Measurements from ENCODE around the gene GPR17. TPM values are rescaled to one million over a fixed set of nuclear protein-coding genes. Genes with fewer than 3 reads are reported as not detected.

GPR17 gene
- total RNA-seq, 2 donors from 2014 or later, result 0.16 to 0.20 TPM

DNA sequence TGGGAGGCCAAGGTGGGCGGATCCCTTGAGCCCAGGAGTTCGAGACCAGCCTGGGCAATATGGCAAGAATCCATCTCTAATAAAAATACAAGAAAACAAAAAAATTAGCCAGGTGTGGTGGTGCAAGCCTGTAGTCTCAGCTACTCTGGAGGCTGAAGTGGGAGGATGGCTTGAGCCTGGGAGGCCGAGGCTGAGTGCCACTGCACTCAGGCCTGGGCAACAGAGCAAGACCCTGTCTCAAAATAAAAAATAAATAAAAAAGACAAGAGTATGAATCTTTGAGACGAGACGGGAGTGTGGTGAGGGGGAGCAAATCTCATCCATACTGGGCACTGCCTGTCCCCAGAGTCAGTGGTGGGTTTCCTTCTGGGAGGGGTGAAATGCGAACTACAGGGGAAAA, 12.2 kb downstream of the GPR17 start:
- H3K9ac ChIP-seq (ENCODE audit: low read depth in 2 of 2, low read length in 2 of 2), result no peak overlapping the region
- H3K4me3 ChIP-seq, result no peak overlapping the region
- H3K27ac ChIP-seq, result peak overlapping the region; percentile 17
- H3K36me3 ChIP-seq, result no peaks in the 10 kb centered on the region
- intact Hi-C loops (cut with DNase I), result no loop called here
- no peaks in the 10 kb centered on the region for H3K9me3 ChIP-seq
- H3K4me1 ChIP-seq, result no peaks in the 10 kb centered on the region
- DNase-seq, result no peak
- TF ChIP-seq CTCF (IDR thresholded peaks at IDR 0.05), result no peak
- H3K27me3 ChIP-seq, result peaks cover 3% of the 10 kb centered on the region

- intact Hi-C loops (cut with DNase I), result no loop called here
- DNase-seq, result no peak
- Histone ChIP-seq H3K9me3 (no peaks in the 10 kb centered on the region), H3K27me3 (peaks cover 10% of the 10 kb centered on the region), H3K9ac (ENCODE audit: low read depth in 2 of 2, low read length in 2 of 2) (peak overlapping the region in 1 of 2 donors; percentile 24), H3K4me3 (no peak overlapping the region), H3K27ac (peak overlapping the region; percentile 17), H3K36me3 (no peaks in the 10 kb centered on the region), H3K4me1 (no peaks in the 10 kb centered on the region)
- no peak for TF ChIP-seq CTCF (IDR thresholded peaks at IDR 0.05)
Observed at GRCh38 chr2:127658641-127659407, 12.9 kb downstream of the GPR17 start.

- DNase-seq, result no peak
- H3K4me3 ChIP-seq, result no peak overlapping the region
Observed at GRCh38 chr2:127659408-127660290, 13.7 kb downstream of the GPR17 start.

DNA sequence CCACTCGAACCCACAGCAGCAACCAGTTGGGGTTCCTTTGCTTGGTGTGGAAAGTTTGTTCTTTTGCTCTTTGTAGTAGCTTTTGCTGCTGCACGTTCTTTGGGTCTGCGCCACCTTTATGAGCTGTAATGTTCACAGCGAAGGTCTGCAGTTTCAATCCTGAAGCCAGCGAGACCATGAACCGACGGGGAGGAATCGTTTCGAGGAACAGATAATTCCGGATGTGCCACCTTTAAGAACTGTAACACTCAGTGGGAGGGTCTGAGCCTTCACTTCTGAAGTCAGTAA, 14.3 kb downstream of the GPR17 start:
- H3K27ac ChIP-seq, result no peak overlapping the region
- intact Hi-C loops (cut with DNase I), result no loop called here
- no peaks in the 10 kb centered on the region for H3K36me3 ChIP-seq
- peaks cover 23% of the 10 kb centered on the region for H3K27me3 ChIP-seq
- H3K9ac ChIP-seq (ENCODE audit: low read depth in 2 of 2, low read length in 2 of 2), result no peak overlapping the region
- no peak overlapping the region for H3K4me3 ChIP-seq
- H3K4me1 ChIP-seq, result no peaks in the 10 kb centered on the region
- DNase-seq, result no peak
- no peaks in the 10 kb centered on the region for H3K9me3 ChIP-seq
- no peak for TF ChIP-seq CTCF (IDR thresholded peaks at IDR 0.05)

More at GRCh38 chr2:127659408-127660290, 13.7 kb downstream of the GPR17 start:
- TF ChIP-seq CTCF (IDR thresholded peaks at IDR 0.05), result no peak
- Histone ChIP-seq H3K36me3 (no peaks in the 10 kb centered on the region), H3K27ac (peak overlapping the region; percentile 17), H3K9me3 (no peaks in the 10 kb centered on the region), H3K4me1 (no peaks in the 10 kb centered on the region), H3K27me3 (peaks cover 18% of the 10 kb centered on the region), H3K9ac (ENCODE audit: low read depth in 2 of 2, low read length in 2 of 2) (peak overlapping the region in 1 of 2 donors; percentile 24)
- intact Hi-C loops (cut with DNase I), result no loop called here

DNA sequence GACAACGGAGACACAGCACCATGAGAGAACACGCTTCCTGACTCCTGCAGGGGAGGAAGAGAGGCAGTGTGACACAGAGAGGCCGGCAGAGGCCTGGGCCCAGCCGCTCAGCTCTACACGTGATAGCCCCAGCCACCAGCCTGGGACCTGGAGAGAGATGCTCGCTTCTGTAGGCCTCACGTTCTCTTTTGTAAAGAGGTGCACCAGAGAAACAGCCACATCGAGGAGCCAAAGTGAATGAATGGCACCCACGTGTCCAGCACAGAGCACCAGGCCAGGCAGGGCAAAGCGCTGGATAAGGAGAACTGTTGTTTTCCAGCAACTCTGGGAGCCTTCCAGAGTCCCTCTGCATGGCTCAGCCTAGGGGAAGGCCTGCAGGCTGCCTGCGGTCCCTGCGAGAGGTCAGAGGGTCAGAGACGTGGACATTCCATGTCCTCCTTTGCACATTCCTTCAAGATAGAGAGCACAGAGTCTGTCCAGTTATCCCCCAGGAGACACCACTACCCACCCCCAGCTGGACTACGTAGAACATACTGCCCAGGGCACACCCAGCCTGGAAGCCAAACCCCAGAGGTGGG, 15.2 kb downstream of the GPR17 start:
- no peak overlapping the region for H3K4me3 ChIP-seq
- no peak overlapping the region for H3K9ac ChIP-seq (ENCODE audit: low read depth in 2 of 2, low read length in 2 of 2)
- no peaks in the 10 kb centered on the region for H3K9me3 ChIP-seq
- H3K27ac ChIP-seq, result no peak overlapping the region
- TF ChIP-seq CTCF (IDR thresholded peaks at IDR 0.05), result no peak
- no peaks in the 10 kb centered on the region for H3K36me3 ChIP-seq
- DNase-seq, result no peak
- H3K27me3 ChIP-seq, result peaks cover 23% of the 10 kb centered on the region
- intact Hi-C loops (cut with DNase I), result no loop called here
- no peaks in the 10 kb centered on the region for H3K4me1 ChIP-seq

Measured in colonic mucosa (tissue), 4 donors.